Upper lobe of right lung (tissue), 1 donor: ENCODE data around the gene TMEM208. TPM values are rescaled to one million over a fixed set of nuclear protein-coding genes. Genes with fewer than 3 reads are reported as not detected.

Source experiments
- ATAC-seq: fragments of 200-7000 bp; cut with Tn5 transposase; one replicate; pipeline ENCODE4 v1.9.1; 2020; ENCODE audit warnings: mild to moderate bottlenecking, moderate library complexity
- DNase-seq: peaks from one replicate; pipeline ENCODE4 v3.0.0-alpha.2; 2020
- H3K27ac ChIP-seq: fragments of 200-600 bp; one replicate; pipeline ENCODE4 v1.8.0; 2022
- H3K27me3 ChIP-seq: fragments of 200-600 bp; one replicate; pipeline ENCODE4 v1.8.0; 2022; ENCODE audit warnings: mild to moderate bottlenecking
- H3K36me3 ChIP-seq: fragments of 200-600 bp; one replicate; pipeline ENCODE4 v1.8.0; 2022
- H3K4me1 ChIP-seq: fragments of 200-600 bp; one replicate; pipeline ENCODE4 v1.8.0; 2022
- H3K4me3 ChIP-seq: fragments of 200-600 bp; one replicate; pipeline ENCODE4 v1.8.0; 2022; ENCODE audit warnings: mild to moderate bottlenecking
- H3K9me3 ChIP-seq: fragments of 200-600 bp; one replicate; pipeline ENCODE4 v1.8.0; 2022
- CTCF ChIP-seq: fragments of 200-600 bp; IDR thresholded peaks from one replicate; pipeline ENCODE4 v1.8.0; 2022; ENCODE audit warnings: antibody characterized with exemption
- intact Hi-C: fragments of 100-400 bp; cut with DNase I; formaldehyde crosslinking; loops from one replicate; pipeline ENCODE4 v1.11.0; 2022
- total RNA-seq: library from RNA; stranded (reverse); fragmentation: NEBNext Ultra II Directional; extraction: Animal tissue kit (Norgen Biotek cat#: 25700); gene quantifications from one replicate; pipeline ENCODE4 v1.2.1, GENCODE V29; 2021
- donor health status: DM: no; HTN: yes; CAD: no; lungs with severe emphysema.

Gene TMEM208
- total RNA-seq, 1 donor from 2014 or later: 39.3 TPM

- ATAC-seq: no peak
- Histone ChIP-seq H3K4me3 (no peak overlapping the region), H3K27ac (no peak overlapping the region), H3K36me3 (peaks cover 41% of the 10 kb centered on the region), H3K9me3 (no peaks in the 10 kb centered on the region), H3K27me3 (no peaks in the 10 kb centered on the region), H3K4me1 (peaks cover 9% of the 10 kb centered on the region)
- no peak for TF ChIP-seq CTCF
- intact Hi-C loops: no loop called here
- no peak for DNase-seq
These were observed 24.5 kb upstream of the TMEM208 start for GRCh38 chr16:67202426-67202825.

GRCh38 chr16:67202956-67203493, 23.9 kb upstream of the TMEM208 start:
- Histone ChIP-seq H3K4me1 (peaks cover 6% of the 10 kb centered on the region), H3K27ac (no peak overlapping the region), H3K9me3 (no peaks in the 10 kb centered on the region), H3K4me3 (no peak overlapping the region), H3K27me3 (no peaks in the 10 kb centered on the region), H3K36me3 (peaks cover 35% of the 10 kb centered on the region)
- TF ChIP-seq CTCF: no peak
- DNase-seq: no peak
- intact Hi-C loops: no loop called here
- no peak for ATAC-seq

- intact Hi-C loops: no loop called here
- Histone ChIP-seq H3K27ac (no peak overlapping the region), H3K4me1 (no peaks in the 10 kb centered on the region), H3K9me3 (no peaks in the 10 kb centered on the region), H3K4me3 (no peak overlapping the region), H3K36me3 (peaks cover 26% of the 10 kb centered on the region), H3K27me3 (no peaks in the 10 kb centered on the region)
- TF ChIP-seq CTCF: no peak
- no peak for DNase-seq
- no peak for ATAC-seq
These were observed 22.9 kb upstream of the TMEM208 start for GRCh38 chr16:67204076-67204475.

- Histone ChIP-seq H3K27ac (no peak overlapping the region), H3K9me3 (no peaks in the 10 kb centered on the region), H3K36me3 (peaks cover 24% of the 10 kb centered on the region), H3K4me1 (no peaks in the 10 kb centered on the region), H3K27me3 (no peaks in the 10 kb centered on the region), H3K4me3 (no peak overlapping the region)
- DNase-seq (no peak), ATAC-seq (no peak)
- intact Hi-C loops: no loop called here
- no peak for TF ChIP-seq CTCF
These were observed 20.6 kb upstream of the TMEM208 start for GRCh38 chr16:67206129-67206837.

GRCh38 chr16:67206838-67207248, 20.1 kb upstream of the TMEM208 start:
- no peak overlapping the region for H3K27ac ChIP-seq

More at GRCh38 chr16:67206838-67207248, 20.1 kb upstream of the TMEM208 start:
- Histone ChIP-seq H3K9me3 (no peaks in the 10 kb centered on the region), H3K4me3 (no peak overlapping the region), H3K36me3 (peaks cover 18% of the 10 kb centered on the region), H3K27me3 (no peaks in the 10 kb centered on the region), H3K4me1 (no peaks in the 10 kb centered on the region)
- ATAC-seq (no peak), DNase-seq (no peak)
- TF ChIP-seq CTCF: no peak
- intact Hi-C loops: no loop called here
